ENCODE measurements around the gene ANAPC16. TPM values are rescaled to one million over a fixed set of nuclear protein-coding genes. Genes with fewer than 3 reads are reported as not detected.

ANAPC16 gene
- total and polyA plus RNA-seq, 4 donors = 67.9 to 138 (median 91.4) TPM

DNA sequence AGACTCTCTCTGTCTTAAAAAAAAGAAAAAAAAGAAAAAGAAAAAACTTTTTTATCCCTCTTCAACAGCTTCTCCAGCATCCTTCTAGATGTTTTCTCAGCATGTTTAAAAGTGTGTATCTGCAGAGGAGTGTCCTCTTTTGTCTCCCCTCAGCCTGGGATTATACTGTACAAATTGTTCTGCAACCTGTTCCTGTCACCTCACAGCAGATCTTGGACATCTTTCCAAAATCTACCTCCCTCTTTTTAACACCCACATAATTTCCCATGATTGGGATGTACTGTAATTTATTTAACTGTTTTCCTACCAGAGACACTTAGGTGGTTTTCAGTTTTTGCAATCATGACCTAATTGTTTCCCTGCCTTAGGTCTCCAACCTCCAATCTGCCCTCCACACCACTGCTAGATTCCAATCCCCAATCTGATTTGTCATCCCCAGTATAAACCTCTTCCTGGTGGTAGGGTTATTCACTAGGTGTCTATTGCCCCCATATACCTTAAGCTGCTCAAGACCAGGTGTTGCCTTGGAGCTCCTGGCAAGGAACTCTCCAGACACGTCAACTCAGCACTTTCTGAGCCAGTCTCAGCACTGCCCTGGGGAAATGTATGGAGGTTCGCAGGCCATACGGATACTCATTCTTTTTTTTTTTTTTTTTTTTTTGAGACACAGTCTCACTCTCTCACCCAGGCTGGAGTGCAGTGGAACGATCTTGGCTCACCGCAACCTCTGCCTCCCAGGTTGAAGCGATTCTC lies 40.3 kb downstream of the ANAPC16 start:
- Histone ChIP-seq H3K9me3 (ENCODE audit: control insufficient read depth in 4 of 4, insufficient read depth in 3 of 4, low read length in 3 of 4) (no peaks in the 10 kb centered on the region), H3K27ac (ENCODE audit: low read depth in 1 of 2, low read length in 1 of 2) (peak overlapping the region in 1 of 2 donors; percentile 98), H3K4me1 (ENCODE audit: control insufficient read depth in 5 of 5, insufficient read depth in 5 of 5, low read length in 5 of 5) (peaks cover 28 to 59% (median 35%) of the 10 kb centered on the region in 5 donors), H3K4me3 (no peak overlapping the region), H3K9ac (ENCODE audit: insufficient read depth in 1 of 2, low read length in 2 of 2) (no peak overlapping the region), H3K27me3 (ENCODE audit: control insufficient read depth in 3 of 3, insufficient read depth in 3 of 3, low read length in 2 of 3) (no peaks in the 10 kb centered on the region), H3K36me3 (ENCODE audit: control insufficient read depth in 4 of 4, insufficient read depth in 4 of 4, low read length in 4 of 4) (no peaks in the 10 kb centered on the region)
- TF ChIP-seq, protein P1, sequence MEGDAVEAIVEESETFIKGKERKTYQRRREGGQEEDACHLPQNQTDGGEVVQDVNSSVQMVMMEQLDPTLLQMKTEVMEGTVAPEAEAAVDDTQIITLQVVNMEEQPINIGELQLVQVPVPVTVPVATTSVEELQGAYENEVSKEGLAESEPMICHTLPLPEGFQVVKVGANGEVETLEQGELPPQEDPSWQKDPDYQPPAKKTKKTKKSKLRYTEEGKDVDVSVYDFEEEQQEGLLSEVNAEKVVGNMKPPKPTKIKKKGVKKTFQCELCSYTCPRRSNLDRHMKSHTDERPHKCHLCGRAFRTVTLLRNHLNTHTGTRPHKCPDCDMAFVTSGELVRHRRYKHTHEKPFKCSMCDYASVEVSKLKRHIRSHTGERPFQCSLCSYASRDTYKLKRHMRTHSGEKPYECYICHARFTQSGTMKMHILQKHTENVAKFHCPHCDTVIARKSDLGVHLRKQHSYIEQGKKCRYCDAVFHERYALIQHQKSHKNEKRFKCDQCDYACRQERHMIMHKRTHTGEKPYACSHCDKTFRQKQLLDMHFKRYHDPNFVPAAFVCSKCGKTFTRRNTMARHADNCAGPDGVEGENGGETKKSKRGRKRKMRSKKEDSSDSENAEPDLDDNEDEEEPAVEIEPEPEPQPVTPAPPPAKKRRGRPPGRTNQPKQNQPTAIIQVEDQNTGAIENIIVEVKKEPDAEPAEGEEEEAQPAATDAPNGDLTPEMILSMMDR (IDR thresholded peaks at IDR 0.05; ENCODE audit: control extremely low read depth, extremely low read depth) = no peak
- ATAC-seq (ENCODE audit: insufficient read depth, low FRiP score) (no peak), DNase-seq (no peak)
- 92 to 96% methylated on average over 6 of the region's 6 CpGs for WGBS, 2 donors

DNA sequence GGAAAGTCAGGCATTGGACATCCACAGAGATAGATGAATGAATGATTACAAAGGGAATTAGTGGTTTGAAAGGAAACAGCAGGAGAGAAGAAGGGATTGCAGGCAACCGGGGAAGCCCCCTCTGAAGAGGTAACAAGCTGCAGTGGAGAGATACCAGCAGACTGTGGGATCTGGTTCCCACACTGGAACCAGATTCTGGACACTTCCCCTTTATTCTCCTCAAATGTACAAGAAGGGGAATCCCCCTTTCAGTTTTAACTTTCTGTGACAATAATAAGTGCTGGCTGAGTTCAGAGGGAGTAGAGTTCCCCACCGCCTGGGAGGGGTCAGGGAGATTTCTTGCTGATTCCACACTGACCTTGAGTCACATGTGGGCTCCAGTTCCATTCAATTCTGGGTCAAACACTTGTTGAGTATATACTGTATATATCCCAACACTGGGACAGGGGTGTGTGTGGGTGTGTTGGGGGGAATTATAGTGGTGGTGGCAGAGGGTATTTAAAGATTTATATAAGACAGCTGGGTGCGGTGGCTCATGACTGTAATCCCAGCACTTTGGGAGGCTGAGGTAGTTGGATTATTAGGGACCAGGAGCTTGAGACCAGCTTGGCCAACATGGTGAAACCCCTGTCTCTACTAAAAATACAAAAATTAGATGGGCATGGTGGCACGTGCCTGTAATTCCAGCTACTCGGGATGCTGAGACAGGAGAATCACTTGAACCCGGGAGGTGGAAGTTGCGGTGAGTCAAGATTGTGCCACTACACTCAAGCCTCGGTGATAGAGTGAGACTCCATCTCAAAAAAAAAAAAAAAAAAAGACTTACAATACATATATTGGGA lies 41.5 kb downstream of the ANAPC16 start:
- peak overlapping the region in 1 of 2 donors; percentile 46 for H3K27ac ChIP-seq (ENCODE audit: low read depth in 1 of 2, low read length in 1 of 2)
- peaks cover 28 to 68% (median 40%) of the 10 kb centered on the region in 5 donors for H3K4me1 ChIP-seq (ENCODE audit: control insufficient read depth in 5 of 5, insufficient read depth in 5 of 5, low read length in 5 of 5)
- DNase-seq = no peak
- no peak overlapping the region for H3K9ac ChIP-seq (ENCODE audit: insufficient read depth in 1 of 2, low read length in 2 of 2)
- H3K9me3 ChIP-seq (ENCODE audit: control insufficient read depth in 4 of 4, insufficient read depth in 3 of 4, low read length in 3 of 4) = no peaks in the 10 kb centered on the region
- ATAC-seq (ENCODE audit: insufficient read depth, low FRiP score) = no peak
- TF ChIP-seq, protein P1 (IDR thresholded peaks at IDR 0.05; ENCODE audit: control extremely low read depth, extremely low read depth) = no peak
- WGBS, 2 donors = 56 to 66% methylated on average over 8 of the region's 8 CpGs
- no peaks in the 10 kb centered on the region for H3K36me3 ChIP-seq (ENCODE audit: control insufficient read depth in 4 of 4, insufficient read depth in 4 of 4, low read length in 4 of 4)
- H3K4me3 ChIP-seq = no peak overlapping the region
- no peaks in the 10 kb centered on the region for H3K27me3 ChIP-seq (ENCODE audit: control insufficient read depth in 3 of 3, insufficient read depth in 3 of 3, low read length in 2 of 3)

DNA sequence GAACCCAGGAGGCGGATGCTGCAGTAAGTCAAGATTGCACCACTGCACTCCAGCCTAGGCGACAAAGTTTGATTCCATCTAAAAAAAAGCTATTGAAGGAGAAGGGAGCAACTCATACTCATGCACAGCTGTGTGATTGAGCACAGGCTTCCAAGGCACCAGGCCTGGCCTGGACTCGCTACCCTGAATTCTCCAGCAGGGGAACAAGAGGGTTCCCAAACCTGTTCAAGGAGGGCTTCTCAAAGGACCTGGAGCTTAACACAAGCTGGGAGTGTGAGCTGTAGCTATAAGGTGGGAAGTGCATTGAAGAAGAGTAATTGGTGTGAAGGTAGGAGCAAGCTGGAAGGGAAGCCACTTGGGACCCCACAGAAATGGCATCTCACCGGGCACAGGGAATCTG lies 42.8 kb downstream of the ANAPC16 start:
- H3K27me3 ChIP-seq (ENCODE audit: control insufficient read depth in 3 of 3, insufficient read depth in 3 of 3, low read length in 2 of 3) = no peaks in the 10 kb centered on the region
- peaks cover 21 to 58% (median 42%) of the 10 kb centered on the region in 5 donors for H3K4me1 ChIP-seq (ENCODE audit: control insufficient read depth in 5 of 5, insufficient read depth in 5 of 5, low read length in 5 of 5)
- DNase-seq (no peak), ATAC-seq (ENCODE audit: insufficient read depth, low FRiP score) (no peak)
- no peak overlapping the region for H3K4me3 ChIP-seq
- no peaks in the 10 kb centered on the region for H3K36me3 ChIP-seq (ENCODE audit: control insufficient read depth in 4 of 4, insufficient read depth in 4 of 4, low read length in 4 of 4)
- no peaks in the 10 kb centered on the region for H3K9me3 ChIP-seq (ENCODE audit: control insufficient read depth in 4 of 4, insufficient read depth in 3 of 4, low read length in 3 of 4)
- peak overlapping the region in 1 of 2 donors; percentile 25 for H3K27ac ChIP-seq (ENCODE audit: low read depth in 1 of 2, low read length in 1 of 2)
- 98 to 99% methylated on average over 4 of the region's 4 CpGs for WGBS, 2 donors
- TF ChIP-seq, protein P1 (IDR thresholded peaks at IDR 0.05; ENCODE audit: control extremely low read depth, extremely low read depth) = no peak
- no peak overlapping the region for H3K9ac ChIP-seq (ENCODE audit: insufficient read depth in 1 of 2, low read length in 2 of 2)
